OCI-LY7 (cell line): ENCODE data around the gene TMEM35B.
"Not testable (repeated sequence)": the region's sequence is repeated elsewhere in the genome, so short reads cannot be mapped to it uniquely, and the experiment has no call there.

Experiments used
- CTCF ChIP-seq: fragments of 200-600 bp; sonication (generic); conservative IDR thresholded peaks from 2 replicates; pipeline ENCODE4 v1.5.1; 2014; ENCODE audit warnings: mild to moderate bottlenecking, antibody characterized with exemption, low read length, moderate library complexity, mixed read lengths
- EZH2phosphoT487 ChIP-seq: fragments of 200-600 bp; sonication (generic); IDR thresholded peaks from 2 replicates; pipeline ENCODE4 v1.6.1; 2018; ENCODE audit warnings: low read depth, borderline replicate concordance, mild to moderate bottlenecking, mixed run types, antibody characterized with exemption, low read length, moderate library complexity, mixed read lengths

GRCh38 chr1:34947641-34948314 lies 37.4 kb downstream of the TMEM35B start:
- not testable (repeated sequence) for TF ChIP-seq CTCF, EZH2phosphoT487
